NCI-H2171 treated with DMSO at 0.1 percent for 48 hours (cell line): ENCODE data around the gene LMAN1L.

Experiments used
- DNase-seq: peaks from one replicate; lab custom pipeline; 2025; lab: John Stamatoyannopoulos, UW

LMAN1L gene

GRCh38 chr15:74838137-74838516 lies 25.5 kb downstream of the LMAN1L start:
- no peak for DNase-seq

- no peak for DNase-seq
These were observed 26.3 kb downstream of the LMAN1L start for GRCh38 chr15:74838746-74839525.

GRCh38 chr15:74839526-74840395 lies 27.1 kb downstream of the LMAN1L start:
- DNase-seq: no peak

GRCh38 chr15:74840851-74841775 lies 28.5 kb downstream of the LMAN1L start:
- DNase-seq: no peak

GRCh38 chr15:74841891-74842373 lies 29.3 kb downstream of the LMAN1L start:
- no peak for DNase-seq

- DNase-seq: peak; percentile 92
These were observed 30.2 kb downstream of the LMAN1L start, which contains the start of gene ULK3 for GRCh38 chr15:74842581-74843444. Gene ULK3 (minus strand): TSS chr15:74843156. CDS start chr15:74843105, 51 bp downstream.

GRCh38 chr15:74843445-74843828 lies 30.8 kb downstream of the LMAN1L start:
- DNase-seq: no peak

GRCh38 chr15:74843891-74844299 lies 31.3 kb downstream of the LMAN1L start:
- DNase-seq: no peak

- DNase-seq: no peak
These were observed 31.9 kb downstream of the LMAN1L start for GRCh38 chr15:74844319-74845207.

GRCh38 chr15:74845208-74845568 lies 32.6 kb downstream of the LMAN1L start:
- DNase-seq: no peak

- DNase-seq: no peak
These were observed 32.9 kb downstream of the LMAN1L start for GRCh38 chr15:74845581-74845980.

- no peak for DNase-seq
These were observed 34.8 kb downstream of the LMAN1L start for GRCh38 chr15:74847432-74847831.

- no peak for DNase-seq
These were observed 37.8 kb downstream of the LMAN1L start for GRCh38 chr15:74850393-74850792.

GRCh38 chr15:74851960-74852359 lies 39.3 kb downstream of the LMAN1L start:
- DNase-seq: no peak

GRCh38 chr15:74854453-74855022 lies 41.9 kb downstream of the LMAN1L start:
- no peak for DNase-seq

- peak; percentile 15 for DNase-seq
These were observed 43.2 kb downstream of the LMAN1L start for GRCh38 chr15:74855857-74856256.

GRCh38 chr15:74856537-74856936 lies 43.9 kb downstream of the LMAN1L start:
- no peak for DNase-seq

GRCh38 chr15:74857082-74857655 lies 44.5 kb downstream of the LMAN1L start:
- DNase-seq: peak; percentile 17
